GM19397 (cell line): ENCODE results near the gene CEACAM4.

ENCODE experiments used
- ATAC-seq: cut with Tn5 transposase; IDR thresholded peaks from one replicate; pipeline ENCODE4 v1.9.1; 2021; ENCODE audit warnings: mild to moderate bottlenecking, moderate library complexity; ENCODE audit not compliant: unreplicated experiment

Gene CEACAM4

GRCh38 chr19:41617941-41618730 lies 8.7 kb downstream of the CEACAM4 start:
- no peak for ATAC-seq

- ATAC-seq: no peak
These were observed 9.9 kb downstream of the CEACAM4 start for GRCh38 chr19:41616792-41617621.

GRCh38 chr19:41615207-41615606 lies 11.7 kb downstream of the CEACAM4 start:
- ATAC-seq: no peak

- no peak for ATAC-seq
These were observed 14.4 kb downstream of the CEACAM4 start for GRCh38 chr19:41612483-41612882.

- no peak for ATAC-seq
These were observed 16.1 kb downstream of the CEACAM4 start for GRCh38 chr19:41610789-41611188.

- no peak for ATAC-seq
These were observed 19.2 kb downstream of the CEACAM4 start for GRCh38 chr19:41607668-41608067.

- no peak for ATAC-seq
These were observed 20.5 kb downstream of the CEACAM4 start for GRCh38 chr19:41606215-41606837.

GRCh38 chr19:41604831-41605230 lies 22.0 kb downstream of the CEACAM4 start:
- ATAC-seq: no peak

GRCh38 chr19:41601771-41602170 lies 25.1 kb downstream of the CEACAM4 start:
- ATAC-seq: no peak

GRCh38 chr19:41599175-41599966 lies 27.5 kb downstream of the CEACAM4 start:
- no peak for ATAC-seq

- ATAC-seq: no peak
These were observed 29.3 kb downstream of the CEACAM4 start for GRCh38 chr19:41597600-41598041.

- no peak for ATAC-seq
These were observed 31.0 kb downstream of the CEACAM4 start for GRCh38 chr19:41595890-41596280.

- ATAC-seq: no peak
These were observed 31.5 kb downstream of the CEACAM4 start for GRCh38 chr19:41595258-41595889.

- no peak for ATAC-seq
These were observed 34.8 kb downstream of the CEACAM4 start for GRCh38 chr19:41591951-41592562.

GRCh38 chr19:41590936-41591335 lies 35.9 kb downstream of the CEACAM4 start:
- ATAC-seq: no peak

GRCh38 chr19:41589371-41589770 lies 37.5 kb downstream of the CEACAM4 start:
- ATAC-seq: no peak

- no peak for ATAC-seq
These were observed 38.2 kb downstream of the CEACAM4 start for GRCh38 chr19:41588497-41589209.

- no peak for ATAC-seq
These were observed 39.0 kb downstream of the CEACAM4 start for GRCh38 chr19:41587838-41588210.

- ATAC-seq: no peak
These were observed 39.6 kb downstream of the CEACAM4 start for GRCh38 chr19:41587101-41587837.
